Measurements from ENCODE around the gene SFSWAP.

- no peak for TF ChIP-seq CTCF (IDR thresholded peaks at IDR 0.05)
- no peak for TF ChIP-seq POLR2AphosphoS5 (IDR thresholded peaks at IDR 0.05)
These were observed 93.2 kb downstream of the SFSWAP start for GRCh38 chr12:131803961-131804521.

Measured in sigmoid colon (tissue), 4 donors.